ENCODE data around the gene CRYZ.
"Not testable (repeated sequence)": the region's sequence is repeated elsewhere in the genome, so short reads cannot be mapped to it uniquely, and the experiment has no call there.

CRYZ gene

GRCh38 chr1:74679811-74680210, 53.0 kb downstream of the CRYZ start:
- DNase-seq, result no peak

GRCh38 chr1:74677926-74678325, 54.9 kb downstream of the CRYZ start:
- no peak for DNase-seq

- DNase-seq, result no peak
Observed at GRCh38 chr1:74674278-74675048, 58.4 kb downstream of the CRYZ start.

GRCh38 chr1:74673351-74674111, 59.3 kb downstream of the CRYZ start, which contains the start of gene ERICH3:
Gene ERICH3 (minus strand): TSS chr1:74673792. CDS start chr1:74673519, 273 bp downstream.
- peak; percentile 81 for DNase-seq

- not testable (repeated sequence) for DNase-seq
Observed at GRCh38 chr1:74670866-74671265, 62.0 kb downstream of the CRYZ start.

Data from NCI-H748 treated with DMSO at 0.1 percent for 48 hours (cell line).